Measurements from ENCODE around the gene ZNHIT3. TPM values are rescaled to one million over a fixed set of nuclear protein-coding genes. Genes with fewer than 3 reads are reported as not detected.
A peak's percentile ranks its signal among the peaks of the same experiment; 100 is the strongest.

ZNHIT3 gene
- polyA plus RNA-seq, 2 of the 4 experiments (the other 2 are of a cell fraction), result 117 to 166 TPM

GRCh38 chr17:36493956-36494355 lies 7.5 kb downstream of the ZNHIT3 start:
- 72% methylated on average over 1 of the region's 1 CpG for whole genome bisulfite sequencing (ENCODE audit: missing lambda C conversion rate)
- ATAC-seq (no peak), FAIRE-seq (no peak), DNase-seq (ENCODE audit: low read depth in 1 of 2, low spot score in 1 of 2) (no peak)
- H3K4me2 ChIP-seq, result no peak overlapping the region
- H3K9me3 ChIP-seq, result peaks cover 6% of the 10 kb centered on the region; the same call in 1 of the 3 replicates
- H3K27ac ChIP-seq, result no peak overlapping the region
- CTCF ChIA-PET, result interaction anchor here (1.4 to 5.5 kb wide), 3 partner anchors 11 to 525 kb away, joined by 3 to 56 read pairs (median 8); no protein-coding TSS in a partner anchor
- no peaks in the 10 kb centered on the region for H3K4me1 ChIP-seq
- H3K4me3 ChIP-seq, result no peak overlapping the region
- no peak for TF ChIP-seq HOXA7 (CRISPR knock-in tag; IDR thresholded peaks at IDR 0.05)
- no peak for TF ChIP-seq REST (IDR thresholded peaks at IDR 0.05)
- no peak for TF ChIP-seq GATA3 (IDR thresholded peaks at IDR 0.05; ENCODE audit: borderline replicate concordance)
- no peak for TF ChIP-seq FOSB (CRISPR knock-in tag; IDR thresholded peaks at IDR 0.05)
- no peak for TF ChIP-seq EHMT2 (IDR thresholded peaks at IDR 0.05; ENCODE audit: low read depth)
- TF ChIP-seq, protein P1, sequence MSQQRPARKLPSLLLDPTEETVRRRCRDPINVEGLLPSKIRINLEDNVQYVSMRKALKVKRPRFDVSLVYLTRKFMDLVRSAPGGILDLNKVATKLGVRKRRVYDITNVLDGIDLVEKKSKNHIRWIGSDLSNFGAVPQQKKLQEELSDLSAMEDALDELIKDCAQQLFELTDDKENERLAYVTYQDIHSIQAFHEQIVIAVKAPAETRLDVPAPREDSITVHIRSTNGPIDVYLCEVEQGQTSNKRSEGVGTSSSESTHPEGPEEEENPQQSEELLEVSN (IDR thresholded peaks at IDR 0.05; ENCODE audit: borderline replicate concordance, low read depth), result no peak
- no peak for TF ChIP-seq EHF (CRISPR knock-in tag; IDR thresholded peaks at IDR 0.05)
- TF ChIP-seq ESRRA (IDR thresholded peaks at IDR 0.05; ENCODE audit: borderline replicate concordance, low read length), result no peak
- TF ChIP-seq KDM1A (IDR thresholded peaks at IDR 0.05; ENCODE audit: low read depth), result no peak
- TF ChIP-seq HDAC2 (IDR thresholded peaks at IDR 0.05), result no peak
- TF ChIP-seq MYC (IDR thresholded peaks at IDR 0.05; ENCODE audit: borderline replicate concordance, low read length), result no peak
- no peak for TF ChIP-seq JUNB (IDR thresholded peaks at IDR 0.05)
- no peak for TF ChIP-seq HES2 (IDR thresholded peaks at IDR 0.05)
- TF ChIP-seq RARB (CRISPR knock-in tag; IDR thresholded peaks at IDR 0.05), result no peak
- TF ChIP-seq, protein P2, sequence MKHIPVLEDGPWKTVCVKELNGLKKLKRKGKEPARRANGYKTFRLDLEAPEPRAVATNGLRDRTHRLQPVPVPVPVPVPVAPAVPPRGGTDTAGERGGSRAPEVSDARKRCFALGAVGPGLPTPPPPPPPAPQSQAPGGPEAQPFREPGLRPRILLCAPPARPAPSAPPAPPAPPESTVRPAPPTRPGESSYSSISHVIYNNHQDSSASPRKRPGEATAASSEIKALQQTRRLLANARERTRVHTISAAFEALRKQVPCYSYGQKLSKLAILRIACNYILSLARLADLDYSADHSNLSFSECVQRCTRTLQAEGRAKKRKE (CRISPR knock-in tag; IDR thresholded peaks at IDR 0.05; ENCODE audit: low read depth), result no peak
- TF ChIP-seq, protein P3, sequence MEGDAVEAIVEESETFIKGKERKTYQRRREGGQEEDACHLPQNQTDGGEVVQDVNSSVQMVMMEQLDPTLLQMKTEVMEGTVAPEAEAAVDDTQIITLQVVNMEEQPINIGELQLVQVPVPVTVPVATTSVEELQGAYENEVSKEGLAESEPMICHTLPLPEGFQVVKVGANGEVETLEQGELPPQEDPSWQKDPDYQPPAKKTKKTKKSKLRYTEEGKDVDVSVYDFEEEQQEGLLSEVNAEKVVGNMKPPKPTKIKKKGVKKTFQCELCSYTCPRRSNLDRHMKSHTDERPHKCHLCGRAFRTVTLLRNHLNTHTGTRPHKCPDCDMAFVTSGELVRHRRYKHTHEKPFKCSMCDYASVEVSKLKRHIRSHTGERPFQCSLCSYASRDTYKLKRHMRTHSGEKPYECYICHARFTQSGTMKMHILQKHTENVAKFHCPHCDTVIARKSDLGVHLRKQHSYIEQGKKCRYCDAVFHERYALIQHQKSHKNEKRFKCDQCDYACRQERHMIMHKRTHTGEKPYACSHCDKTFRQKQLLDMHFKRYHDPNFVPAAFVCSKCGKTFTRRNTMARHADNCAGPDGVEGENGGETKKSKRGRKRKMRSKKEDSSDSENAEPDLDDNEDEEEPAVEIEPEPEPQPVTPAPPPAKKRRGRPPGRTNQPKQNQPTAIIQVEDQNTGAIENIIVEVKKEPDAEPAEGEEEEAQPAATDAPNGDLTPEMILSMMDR (IDR thresholded peaks at IDR 0.05), result no peak
- POLR2A ChIA-PET, result interaction anchor here (1.2 kb wide), 1 partner anchor 8 kb away, joined by 4 read pairs; no protein-coding TSS in a partner anchor

- Histone ChIP-seq H3K4me1 (no peaks in the 10 kb centered on the region), H3K9me3 (peaks cover 6% of the 10 kb centered on the region; the same call in 1 of the 3 replicates), H3K4me3 (no peak overlapping the region), H3K27ac (no peak overlapping the region), H3K4me2 (no peak overlapping the region)
- FAIRE-seq, result no peak
- no peak for ATAC-seq
- ChIA-PET POLR2A (interaction anchor here (1.2 kb wide), 1 partner anchor 9 kb away, joined by 4 read pairs; no protein-coding TSS in a partner anchor), CTCF (interaction anchor here (0.6 to 5.5 kb wide), 5 partner anchors 9 to 525 kb away, joined by 3 to 56 read pairs (median 5); partner anchors contain the start of gene ZNHIT3)
- 91% methylated on average over 5 of the region's 5 CpGs for WGBS (ENCODE audit: missing lambda C conversion rate)
- TF ChIP-seq ZC3H11A (IDR thresholded peaks at IDR 0.05) (no peak), TFCP2L1 (CRISPR knock-in tag; IDR thresholded peaks at IDR 0.05) (no peak), CHD2 (IDR thresholded peaks at IDR 0.05; ENCODE audit: low read length, partially characterized antibody) (no peak), HOXB13 (CRISPR knock-in tag; IDR thresholded peaks at IDR 0.05; ENCODE audit: low read depth) (no peak), MAFK (IDR thresholded peaks at IDR 0.05; ENCODE audit: partially characterized antibody) (peak; percentile 98), FOSL2 (IDR thresholded peaks at IDR 0.05) (no peak), FOSL2 (CRISPR knock-in tag; IDR thresholded peaks at IDR 0.05) (no peak), RFX5 (IDR thresholded peaks at IDR 0.05) (no peak)
- TF ChIP-seq, protein P4, sequence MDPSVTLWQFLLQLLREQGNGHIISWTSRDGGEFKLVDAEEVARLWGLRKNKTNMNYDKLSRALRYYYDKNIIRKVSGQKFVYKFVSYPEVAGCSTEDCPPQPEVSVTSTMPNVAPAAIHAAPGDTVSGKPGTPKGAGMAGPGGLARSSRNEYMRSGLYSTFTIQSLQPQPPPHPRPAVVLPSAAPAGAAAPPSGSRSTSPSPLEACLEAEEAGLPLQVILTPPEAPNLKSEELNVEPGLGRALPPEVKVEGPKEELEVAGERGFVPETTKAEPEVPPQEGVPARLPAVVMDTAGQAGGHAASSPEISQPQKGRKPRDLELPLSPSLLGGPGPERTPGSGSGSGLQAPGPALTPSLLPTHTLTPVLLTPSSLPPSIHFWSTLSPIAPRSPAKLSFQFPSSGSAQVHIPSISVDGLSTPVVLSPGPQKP (IDR thresholded peaks at IDR 0.05; ENCODE audit: low read depth, low read length), result no peak
- TF ChIP-seq, protein P3 (IDR thresholded peaks at IDR 0.05), result no peak
- DNase-seq (ENCODE audit: low read depth in 1 of 2, low spot score in 1 of 2), result no peak
Measured at GRCh38 chr17:36494674-36495073, 8.2 kb downstream of the ZNHIT3 start.
